IPS-NIHi7 (cell line): ENCODE data around the gene MDH2.
"Not testable (repeated sequence)": the region's sequence is repeated elsewhere in the genome, so short reads cannot be mapped to it uniquely, and the experiment has no call there.

Source experiments
- DNase-seq: peaks from one replicate; pipeline ENCODE4 v3.0.0; 2012; ENCODE audit warnings: mixed read lengths; ENCODE audit errors: extremely low spot score

Gene MDH2

GRCh38 chr7:76108540-76109233 is 60.8 kb downstream of the MDH2 start:
- DNase-seq: no peak

- not testable (repeated sequence) for DNase-seq
These were observed 65.2 kb downstream of the MDH2 start for GRCh38 chr7:76113042-76113630.

GRCh38 chr7:76114742-76115141 is 66.8 kb downstream of the MDH2 start:
- not testable (repeated sequence) for DNase-seq
